Activated CD4-positive, CD25-positive, alpha-beta regulatory T cell (primary cell): ENCODE measurements around the gene LSM5.

Experiments used
- DNase-seq, 4 experiments: peaks; one replicate each; lab custom pipeline; 2025; lab: John Stamatoyannopoulos, UW

The LSM5 gene

GRCh38 chr7:32462451-32462850 is 27.7 kb downstream of the LSM5 start:
- no peak for DNase-seq

GRCh38 chr7:32461484-32461883 is 28.7 kb downstream of the LSM5 start:
- no peak for DNase-seq

DNA sequence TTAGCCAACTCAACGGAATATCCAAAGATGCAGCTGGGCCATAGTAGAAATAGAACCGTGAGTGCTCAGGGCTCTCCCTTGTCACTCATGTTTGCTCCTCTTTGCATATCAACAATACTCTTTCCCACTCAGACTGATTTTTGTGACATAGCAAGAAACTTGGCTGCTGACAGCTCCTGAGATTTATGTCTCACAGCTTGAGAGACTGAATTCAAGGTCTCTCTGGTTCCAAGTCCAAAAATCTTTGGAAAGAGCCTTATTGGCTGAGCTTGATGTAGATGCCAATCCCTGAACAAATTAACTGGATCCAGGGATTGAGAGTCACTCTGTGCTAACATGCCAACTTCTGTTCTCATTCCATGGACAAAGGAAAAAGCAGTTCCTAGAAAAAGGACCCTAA is 30.4 kb downstream of the LSM5 start:
- no peak for DNase-seq

GRCh38 chr7:32458025-32458424 is 32.2 kb downstream of the LSM5 start:
- DNase-seq, result no peak

DNA sequence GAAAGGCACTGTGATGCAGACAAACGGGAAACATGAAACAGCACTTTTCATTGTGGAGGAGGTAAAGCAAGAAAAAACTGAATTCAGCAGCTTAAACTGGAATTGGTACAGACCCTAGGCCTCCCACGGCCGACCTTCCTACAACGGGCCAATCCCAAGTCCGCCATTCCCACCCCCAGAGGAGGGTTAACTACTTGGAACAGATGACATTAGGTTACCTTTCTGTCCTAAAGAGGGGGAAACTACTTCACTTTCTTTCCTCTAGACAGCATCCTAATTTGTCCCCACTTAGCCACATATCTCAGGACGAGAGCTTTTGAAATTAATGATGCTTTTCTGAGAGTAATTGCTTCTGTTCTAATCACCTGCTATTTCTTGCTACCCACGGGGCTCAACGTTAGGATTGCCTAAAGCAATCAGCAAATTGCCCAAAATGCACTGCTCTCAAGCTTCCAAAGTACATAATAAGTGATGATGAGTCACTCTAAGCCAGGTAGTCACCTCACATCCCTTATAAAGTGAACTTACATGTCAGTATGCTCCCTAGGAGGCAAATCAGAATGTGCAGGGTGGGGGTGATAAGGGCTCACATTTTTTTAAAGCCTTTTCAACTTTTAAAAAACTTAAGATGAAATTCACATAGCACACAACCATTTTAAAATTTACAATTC is 36.7 kb downstream of the LSM5 start:
- DNase-seq, result no peak

DNA sequence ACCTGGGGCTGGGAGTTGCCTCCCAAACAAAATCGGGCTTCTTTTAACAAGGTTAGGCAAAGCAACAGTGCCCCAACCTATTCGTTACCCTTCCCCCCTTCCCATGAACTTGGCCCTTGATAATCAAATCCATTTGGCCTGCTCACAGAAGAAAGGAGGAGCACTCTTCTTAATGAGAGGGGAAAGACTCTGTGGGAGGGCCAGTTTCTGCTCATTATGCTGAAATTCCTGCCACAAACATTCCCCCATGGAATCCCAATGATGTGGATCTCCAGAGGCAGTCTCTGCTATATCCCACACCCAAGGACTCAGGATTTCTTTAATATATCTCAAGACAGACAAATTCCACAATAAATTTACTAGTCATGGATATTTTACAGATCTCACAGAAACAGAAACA is 43.0 kb downstream of the LSM5 start:
- no peak for DNase-seq

- DNase-seq, result no peak
Measured at GRCh38 chr7:32436146-32436928, 53.8 kb downstream of the LSM5 start.
